HG02571 (cell line): Measurements from ENCODE around the gene AGBL4.

Experiments
- ATAC-seq: cut with Tn5 transposase; IDR thresholded peaks from one replicate; pipeline ENCODE4 v1.9.1; 2021; ENCODE audit warnings: mild to moderate bottlenecking, moderate library complexity; ENCODE audit not compliant: unreplicated experiment

AGBL4 gene

DNA sequence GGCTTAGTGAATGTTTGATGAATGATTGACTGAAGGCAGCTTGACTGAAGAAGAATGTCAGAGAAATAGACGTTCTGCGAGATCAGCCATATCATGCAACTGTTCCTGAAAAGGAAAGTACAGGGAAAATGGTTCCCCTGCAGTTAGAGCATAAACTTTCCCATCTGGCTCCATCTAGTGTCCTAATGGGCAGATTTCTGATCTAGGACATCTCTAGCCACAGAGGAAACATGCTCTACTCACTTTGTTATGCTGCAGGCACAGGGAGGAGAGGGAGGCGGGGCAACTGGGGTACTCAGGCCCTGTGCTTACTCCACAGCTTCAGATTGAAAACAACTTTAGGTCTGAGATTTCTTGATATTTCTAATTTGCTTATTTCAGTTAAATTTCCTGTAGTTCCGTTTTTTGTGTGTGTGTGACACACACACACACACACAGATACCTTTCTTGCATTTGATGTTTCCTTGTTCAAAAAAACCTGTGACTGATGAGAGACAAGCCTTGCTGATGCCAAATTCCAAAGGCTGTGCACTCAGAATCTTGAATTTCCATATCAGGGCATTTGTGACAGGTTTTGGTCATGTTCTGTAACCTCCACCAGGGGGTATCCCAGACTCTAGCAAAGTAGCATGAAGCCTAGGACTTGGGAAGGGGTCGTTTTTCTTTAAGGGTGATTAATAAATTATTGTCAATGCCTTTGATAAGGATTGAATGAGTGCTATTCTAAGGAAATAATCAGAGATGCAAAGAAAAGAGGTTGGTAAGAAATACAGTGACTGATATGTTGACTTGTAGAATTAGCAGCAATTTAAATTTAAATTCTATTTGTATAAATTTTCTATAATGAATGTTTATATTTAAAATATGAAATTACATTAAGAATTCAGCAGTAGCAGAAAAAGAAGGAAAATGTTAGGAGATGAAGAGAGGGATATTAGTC is 1107.4 kb downstream of the AGBL4 start:
- ATAC-seq = no peak

DNA sequence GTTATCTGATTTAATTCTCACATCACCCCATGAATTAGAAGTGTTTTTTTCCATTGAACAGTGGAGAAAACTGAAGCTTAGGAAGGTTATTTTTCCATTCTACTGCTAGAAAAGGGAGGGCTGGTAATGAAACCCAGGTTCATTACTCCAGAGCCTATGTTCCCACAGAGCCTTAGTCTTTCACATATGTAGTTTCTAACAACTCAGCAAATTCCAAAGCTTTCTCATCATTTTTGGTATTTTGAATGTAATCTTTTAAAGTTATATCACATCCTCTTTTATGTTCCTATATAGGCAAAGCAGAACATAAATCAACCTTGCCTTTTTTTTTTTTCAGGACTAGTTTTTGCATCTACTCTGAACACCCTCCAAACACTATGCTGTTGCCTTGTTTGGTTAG is 1115.1 kb downstream of the AGBL4 start:
- ATAC-seq = no peak

DNA sequence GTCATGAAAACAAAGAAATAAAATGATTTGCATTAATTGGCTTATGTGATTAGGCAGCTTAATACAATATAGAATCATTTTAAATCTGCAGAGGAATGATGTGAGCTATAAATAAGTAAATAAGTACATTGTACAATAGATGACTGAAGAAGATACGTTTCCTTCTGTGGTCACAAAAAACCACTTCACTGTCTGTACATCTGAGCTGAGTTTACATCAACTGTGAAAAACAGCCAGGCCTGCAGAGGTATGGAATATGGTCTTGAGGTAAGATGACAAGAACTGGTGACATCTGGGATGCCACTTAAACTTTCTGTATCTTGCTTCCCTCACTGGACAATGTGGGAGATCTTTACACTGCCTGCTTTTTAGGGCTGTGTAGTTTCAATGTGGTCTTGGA is 1117.0 kb downstream of the AGBL4 start:
- ATAC-seq = no peak

DNA sequence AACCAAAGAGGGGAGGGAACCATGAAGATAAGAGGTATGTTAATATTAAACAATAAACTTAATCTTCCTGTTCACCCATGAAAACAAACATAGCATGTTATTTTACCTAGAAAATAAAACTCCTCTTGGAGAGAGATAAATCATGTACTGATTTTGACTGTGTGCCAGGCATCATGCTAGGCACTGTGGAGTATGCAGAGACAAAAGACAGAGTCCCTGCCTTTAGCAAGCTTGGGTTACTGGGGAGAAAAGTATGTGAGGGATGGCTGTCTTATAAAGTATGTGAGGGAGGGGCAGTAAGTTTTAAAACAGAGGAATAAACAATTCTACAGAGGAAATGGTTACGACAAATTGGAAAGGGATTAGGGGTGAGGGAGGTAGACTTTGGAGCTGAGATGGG is 1117.6 kb downstream of the AGBL4 start:
- no peak for ATAC-seq

DNA sequence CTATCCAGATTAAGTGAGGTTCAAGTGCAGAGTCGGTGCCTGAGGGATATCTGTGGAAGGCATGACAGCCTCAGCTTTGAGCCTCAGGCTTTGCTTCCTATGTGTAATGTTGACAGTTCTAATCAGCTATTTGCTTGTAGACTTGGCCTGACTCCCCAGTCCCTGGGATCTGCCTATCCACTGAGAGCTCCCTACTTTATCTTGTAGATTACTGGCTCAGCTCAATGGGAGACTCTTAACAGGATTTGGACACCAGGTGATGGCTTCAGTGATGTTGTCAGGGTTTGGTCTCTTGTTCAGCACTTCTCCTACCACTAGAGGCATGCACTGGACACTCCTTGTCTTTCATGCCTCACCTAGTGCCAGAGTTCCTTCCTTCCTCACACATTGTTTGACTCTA is 1120.5 kb downstream of the AGBL4 start:
- no peak for ATAC-seq

DNA sequence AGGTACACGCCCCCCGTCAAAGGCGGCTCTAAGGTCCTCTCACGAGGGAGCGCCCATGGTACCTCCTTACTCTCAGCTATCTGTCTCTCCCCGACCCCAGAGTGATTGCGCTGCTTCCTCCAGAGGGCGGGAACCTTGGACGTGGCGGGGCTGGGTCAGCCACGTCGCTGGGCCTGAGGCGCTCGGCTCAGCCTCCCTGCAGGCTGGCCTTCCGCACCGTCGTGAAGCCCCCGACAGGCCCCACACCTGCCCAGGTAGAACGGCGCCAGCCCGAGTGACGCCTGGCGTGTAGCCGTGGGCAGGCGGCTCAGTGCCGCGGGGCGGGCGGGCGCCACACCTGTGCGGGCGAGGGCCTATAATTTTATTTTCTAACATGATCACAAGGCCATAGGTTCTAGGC is 1124.9 kb downstream of the AGBL4 start:
- no peak for ATAC-seq

DNA sequence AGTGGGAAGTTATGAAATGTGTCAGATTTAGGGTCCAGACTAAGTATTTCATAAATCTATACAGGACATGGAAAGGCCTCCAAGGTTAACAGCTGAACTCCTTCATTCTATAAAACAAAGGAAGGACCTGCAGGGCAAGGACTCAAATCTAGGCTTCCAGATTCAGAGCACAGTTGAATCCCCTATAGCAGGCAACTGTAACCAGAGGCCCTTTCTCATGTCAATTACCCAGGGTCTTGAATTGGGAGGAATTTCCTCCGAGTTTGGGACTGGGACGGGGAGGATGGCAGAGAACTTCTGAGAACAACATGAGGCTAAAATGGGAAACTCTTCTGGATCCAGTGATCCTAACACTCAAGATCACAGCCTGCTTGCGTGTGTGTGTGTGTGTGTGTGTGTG is 1134.1 kb downstream of the AGBL4 start:
- ATAC-seq = no peak

DNA sequence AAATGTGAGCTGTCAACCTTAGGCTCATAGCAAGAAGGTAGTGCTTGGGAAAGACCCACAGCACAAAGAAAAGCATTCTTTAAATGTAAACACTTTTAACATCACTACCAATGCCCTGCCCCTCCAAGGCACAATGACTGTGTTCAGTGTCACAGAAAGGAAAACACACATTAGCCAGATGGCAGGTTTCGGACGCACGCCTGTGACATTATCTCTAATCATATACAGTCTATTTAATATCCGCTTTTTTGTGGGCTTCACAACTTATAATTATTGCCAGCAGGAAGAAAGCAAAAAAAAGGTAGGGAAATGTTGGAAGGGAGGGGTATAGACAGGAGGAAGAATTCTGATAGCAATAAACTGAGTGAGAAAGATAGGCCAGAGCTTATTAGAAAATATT is 1134.7 kb downstream of the AGBL4 start:
- ATAC-seq = no peak

DNA sequence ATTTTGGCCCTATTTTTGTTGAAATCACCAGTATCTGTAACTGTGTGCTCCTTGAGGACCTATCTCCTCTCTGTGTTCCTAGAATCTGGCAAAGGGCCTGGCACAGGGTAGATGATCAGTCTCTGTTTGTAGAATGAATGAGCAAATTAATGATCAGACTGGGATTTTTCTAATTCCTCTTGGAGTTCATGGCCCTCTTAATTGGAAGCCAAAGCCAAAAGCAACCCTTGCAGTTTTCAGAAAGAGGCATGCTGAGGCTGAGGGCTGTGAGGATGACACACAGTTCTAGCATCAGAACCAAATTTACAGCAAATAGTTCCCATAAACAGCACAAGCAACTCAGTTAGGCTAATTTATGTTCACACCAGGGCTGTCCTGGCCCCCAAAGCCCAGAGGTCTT is 1136.0 kb downstream of the AGBL4 start:
- ATAC-seq = no peak

DNA sequence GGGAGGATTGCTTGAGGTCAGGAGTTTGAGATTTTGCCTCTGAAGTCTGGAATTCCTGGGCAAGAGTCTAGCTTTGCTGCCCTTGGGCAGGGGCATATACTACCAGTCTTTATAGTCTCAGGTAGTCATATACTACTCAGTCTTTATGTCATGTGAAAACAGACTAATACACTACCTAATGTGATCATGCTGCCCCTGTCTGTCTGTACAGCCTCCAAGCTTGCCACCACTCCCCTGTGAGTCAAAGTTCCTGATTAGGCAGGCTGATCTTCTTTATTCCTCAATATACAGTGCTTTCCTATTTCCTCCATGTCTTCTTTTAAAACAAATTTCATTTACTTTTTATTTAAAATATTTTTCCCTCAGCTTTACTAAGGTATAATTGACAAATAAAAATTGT is 1141.7 kb downstream of the AGBL4 start:
- ATAC-seq = no peak

DNA sequence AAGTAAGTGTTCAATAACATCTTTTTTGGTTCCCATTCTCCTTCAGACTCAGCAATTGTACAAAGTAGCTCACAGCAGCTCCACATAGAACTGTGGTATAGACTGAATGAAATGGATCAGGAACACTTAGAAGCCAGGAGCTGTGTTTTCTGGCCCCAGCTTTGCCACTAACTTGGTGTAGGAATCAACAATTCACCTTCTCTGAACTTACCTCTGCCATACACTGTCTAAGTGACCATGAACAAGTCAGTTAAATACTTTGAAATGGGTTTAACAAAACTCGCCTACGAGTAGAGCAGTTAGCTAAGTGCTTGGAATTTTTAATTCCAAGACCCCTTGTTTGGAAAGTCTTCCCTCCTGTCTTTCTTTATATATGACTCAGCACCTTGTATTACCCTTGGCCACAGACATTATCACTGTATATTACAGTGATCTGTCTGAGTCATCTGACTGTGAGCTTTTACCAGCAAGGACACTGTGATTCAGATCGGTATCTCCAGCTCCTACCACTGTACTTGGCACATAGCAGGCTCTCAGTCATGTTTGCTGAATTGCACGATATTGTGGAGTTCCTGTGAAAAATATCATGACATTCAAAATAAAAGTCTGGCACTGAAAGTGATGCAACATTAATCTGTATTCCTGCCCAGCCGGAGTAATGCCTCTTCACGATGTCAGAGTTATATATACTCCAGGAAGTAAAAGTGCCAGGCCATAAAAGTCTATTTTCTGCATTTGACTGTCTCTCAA is 1145.4 kb downstream of the AGBL4 start:
- ATAC-seq = no peak

DNA sequence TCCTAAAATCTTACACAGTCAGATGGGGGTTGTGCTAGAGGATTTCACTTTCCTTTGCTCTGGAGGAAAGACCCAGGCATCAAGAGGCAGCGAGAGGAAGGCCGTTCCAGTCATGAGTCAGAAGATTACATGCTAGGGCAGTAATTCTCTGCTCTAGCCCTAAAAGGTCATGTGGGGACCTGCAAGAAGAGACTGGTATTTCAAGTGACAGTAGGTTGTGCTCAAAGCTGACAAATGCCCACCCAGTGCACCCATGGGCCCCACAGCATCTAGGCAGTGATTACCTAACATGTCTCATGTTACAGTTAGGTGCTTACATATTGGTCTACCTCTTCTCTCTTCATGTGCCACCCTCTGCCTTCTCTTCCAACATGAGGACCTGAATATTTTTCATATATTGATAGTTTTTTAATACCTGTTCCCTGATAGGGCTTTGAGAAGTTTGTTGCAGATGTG is 1147.4 kb downstream of the AGBL4 start:
- no peak for ATAC-seq

DNA sequence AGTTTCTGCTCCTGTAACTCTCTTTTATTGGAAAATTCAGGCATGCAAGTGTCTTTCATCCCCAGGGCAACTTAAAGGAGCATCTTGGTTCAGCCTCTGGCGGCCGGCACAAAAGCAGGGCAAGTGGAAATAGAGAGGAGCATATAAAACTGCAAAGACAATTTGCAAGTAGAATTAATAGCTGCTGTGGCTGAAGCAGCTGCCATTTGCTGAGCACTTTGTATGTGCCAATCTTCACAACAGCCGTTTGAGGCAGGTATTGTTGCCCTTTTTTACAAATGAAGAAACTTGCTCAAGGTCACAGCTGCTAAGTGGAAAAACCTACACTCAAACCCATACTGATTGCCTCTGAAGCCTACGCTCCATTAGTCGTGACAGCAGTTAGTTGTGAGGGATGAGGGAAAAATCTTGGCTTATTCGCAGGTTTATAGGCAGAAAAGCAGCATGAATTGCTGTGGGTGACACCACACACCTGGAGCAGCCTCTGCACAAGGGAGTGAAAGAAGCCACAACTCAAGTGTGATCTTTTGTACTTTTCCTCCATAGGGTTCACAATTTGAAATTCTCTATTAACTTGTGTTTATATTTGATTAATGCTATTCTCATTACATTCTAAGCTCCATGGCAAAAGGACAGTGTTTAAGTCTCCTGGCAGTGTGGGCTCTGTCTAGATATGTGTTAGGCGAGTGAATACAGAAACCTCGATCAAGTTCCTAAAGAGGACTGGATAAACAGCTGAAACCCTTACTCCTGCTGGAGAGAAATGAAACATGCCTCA is 1148.0 kb downstream of the AGBL4 start:
- ATAC-seq = no peak

DNA sequence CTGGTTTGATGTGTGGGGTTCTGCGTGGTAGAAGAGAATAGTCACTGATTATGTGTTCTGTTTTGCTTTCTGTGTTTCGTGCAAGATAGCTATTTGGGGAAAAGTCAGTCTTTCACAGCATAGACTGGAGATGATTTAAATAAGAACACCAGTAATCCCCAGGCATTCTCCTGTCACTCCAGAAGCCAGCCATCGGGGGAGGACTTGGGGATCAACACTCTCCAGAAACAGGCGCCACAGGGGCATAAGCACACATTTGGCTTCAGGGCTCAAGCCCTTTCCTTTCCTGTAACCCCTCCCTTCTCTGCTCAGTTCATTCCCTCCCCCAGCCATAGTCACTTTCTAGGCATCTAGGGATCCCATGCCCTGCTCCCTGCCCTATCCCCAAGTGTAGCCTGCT is 1149.8 kb downstream of the AGBL4 start:
- ATAC-seq = no peak

DNA sequence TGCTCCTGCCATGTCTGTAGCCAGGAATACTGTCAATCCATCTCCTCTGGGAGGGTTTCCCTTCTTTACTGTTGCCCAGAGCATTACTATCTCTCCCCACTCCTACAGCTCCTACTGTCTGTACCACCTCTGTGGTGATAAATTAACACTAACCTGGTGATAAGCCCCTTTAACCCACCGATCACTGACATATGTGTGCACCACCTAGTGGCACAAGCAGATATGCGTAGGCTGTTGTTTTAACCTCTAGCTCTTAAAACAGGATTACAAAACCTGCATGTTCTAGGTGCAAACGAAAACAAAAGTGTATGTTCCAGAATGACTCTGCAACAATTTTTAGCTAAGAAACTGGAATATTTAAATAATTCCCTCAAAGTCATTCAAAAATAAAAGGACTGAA is 1153.2 kb downstream of the AGBL4 start:
- ATAC-seq = no peak

DNA sequence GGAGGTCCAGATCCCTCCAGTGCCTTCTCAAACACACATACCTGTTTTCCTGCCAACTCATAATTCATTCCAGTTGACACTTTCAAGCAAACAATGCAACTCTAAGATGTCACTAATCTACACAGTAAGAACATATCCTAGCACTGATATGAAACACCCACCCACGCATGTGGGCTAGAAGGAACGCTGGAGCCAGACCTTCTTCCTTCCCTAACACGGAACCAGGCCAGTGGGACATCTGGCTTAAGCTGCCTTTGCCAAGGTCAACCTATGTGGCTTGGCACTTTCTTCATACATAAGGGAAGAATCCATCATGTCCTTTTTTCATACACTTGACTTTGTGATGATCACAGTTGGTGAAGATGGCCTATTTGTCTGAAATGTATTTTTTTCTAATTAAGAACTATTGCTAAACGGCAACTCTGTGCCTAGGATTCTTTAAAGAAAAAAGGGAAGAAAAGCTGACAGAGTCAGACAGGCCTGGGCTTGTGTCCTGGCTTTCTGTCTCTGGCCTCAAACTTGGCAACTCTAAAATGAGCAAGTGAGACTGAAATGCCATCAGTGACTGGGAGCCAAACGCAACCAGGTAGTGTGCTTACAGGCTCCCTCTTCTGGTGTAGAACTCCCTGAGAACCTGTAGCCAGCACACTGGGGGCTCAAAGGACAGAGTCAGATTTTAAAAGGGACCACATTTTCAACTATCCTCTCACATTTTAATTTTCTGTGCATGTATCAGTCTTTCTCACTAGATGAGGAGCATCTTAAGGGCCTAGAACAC is 1154.4 kb downstream of the AGBL4 start:
- ATAC-seq = no peak

DNA sequence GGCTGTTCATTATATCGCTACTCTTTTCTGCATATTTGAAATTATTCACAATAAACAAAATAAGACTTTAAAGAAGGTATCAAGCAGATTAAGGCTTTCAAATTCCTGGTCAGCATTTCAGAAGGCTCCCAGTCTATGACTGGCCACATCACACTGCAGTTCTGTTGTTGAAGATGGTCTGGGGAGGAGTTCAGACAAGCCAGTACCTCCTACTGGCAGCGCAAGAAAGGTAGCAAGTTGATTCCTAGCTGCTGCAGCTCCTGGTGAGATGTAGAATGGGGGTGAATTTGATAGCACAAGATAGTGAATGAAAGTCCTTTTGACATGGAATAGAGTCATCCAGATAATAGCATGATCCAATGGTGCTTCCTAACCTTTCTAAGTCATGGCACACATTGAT is 1158.8 kb downstream of the AGBL4 start:
- ATAC-seq = no peak

DNA sequence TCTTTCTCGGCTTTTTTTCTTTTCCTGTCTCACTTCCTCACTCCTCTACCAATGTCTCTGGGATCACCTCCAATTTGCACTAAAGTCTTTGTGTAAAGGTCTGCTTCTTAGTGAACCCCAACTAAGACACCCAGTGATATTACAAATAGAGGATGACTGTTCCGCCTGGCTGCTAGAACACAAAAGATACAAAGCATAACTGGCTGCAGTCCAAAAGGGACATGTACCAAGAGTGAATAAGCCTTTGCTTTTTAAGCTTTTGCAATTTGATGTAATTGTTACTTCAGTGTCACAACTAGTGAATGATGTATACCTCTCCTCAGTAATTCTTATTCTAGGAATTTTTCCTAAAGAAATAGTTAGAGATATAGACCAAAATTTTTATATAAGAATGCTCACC is 1164.3 kb downstream of the AGBL4 start:
- ATAC-seq = no peak

DNA sequence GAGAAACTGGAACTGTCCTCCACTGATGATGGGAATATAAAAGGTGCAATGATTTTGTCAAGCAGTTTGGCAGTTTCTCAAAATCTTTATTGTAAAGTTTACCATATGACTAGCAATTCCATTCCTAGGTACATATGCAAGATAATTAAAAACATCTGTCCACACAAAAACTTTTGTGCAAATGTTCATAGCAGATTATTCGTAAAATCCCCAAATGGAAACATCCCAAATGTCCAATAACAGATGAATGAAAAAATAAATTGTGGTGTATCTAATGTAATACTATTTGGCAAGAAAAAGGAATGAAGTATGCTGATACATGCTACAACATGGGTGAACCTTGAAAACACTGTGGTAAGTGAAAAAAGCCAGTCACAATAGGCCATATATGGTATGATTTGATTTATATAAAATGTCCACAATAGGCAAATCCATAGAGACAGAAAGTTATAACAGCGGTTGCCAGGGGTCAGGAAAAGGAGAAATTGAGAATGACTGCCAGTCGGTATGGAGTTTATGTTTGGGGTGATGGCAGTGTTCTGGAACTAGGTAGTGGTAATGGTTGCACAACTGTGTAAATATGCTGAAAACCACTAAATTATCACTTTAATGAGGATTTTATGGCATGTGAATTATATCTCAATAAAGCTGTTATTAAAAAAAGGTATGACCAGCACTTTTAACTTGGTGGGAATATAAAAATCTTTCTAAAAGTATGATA is 1165.4 kb downstream of the AGBL4 start:
- ATAC-seq = no peak

DNA sequence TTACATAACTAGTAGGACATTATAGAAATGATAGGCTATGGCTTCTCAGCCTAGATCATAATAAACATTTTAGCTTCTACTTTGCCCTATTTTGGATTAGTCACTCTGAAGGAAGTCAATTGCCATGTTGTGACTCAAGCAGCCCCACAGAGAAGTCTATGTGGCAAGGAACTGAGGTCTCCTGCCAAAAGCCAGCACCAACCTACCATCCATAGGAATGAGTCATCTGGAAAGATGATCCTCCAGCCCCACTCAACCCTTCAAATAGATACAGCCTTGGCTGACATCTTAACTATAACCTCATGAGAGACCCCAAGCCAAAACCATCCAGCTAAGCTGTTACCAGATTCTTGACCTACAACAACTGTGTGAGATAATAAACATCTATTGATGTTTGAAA is 1170.7 kb downstream of the AGBL4 start:
- no peak for ATAC-seq
